MV-4-11 (cell line): ENCODE data around the gene C5AR2.
"Not testable (repeated sequence)": the region's sequence is repeated elsewhere in the genome, so short reads cannot be mapped to it uniquely, and the experiment has no call there.

Experiments used
- DNase-seq: peaks from one replicate; lab custom pipeline; 2025; lab: John Stamatoyannopoulos, UW

C5AR2 gene

GRCh38 chr19:47323872-47324271, 8.1 kb upstream of the C5AR2 start:
- DNase-seq, result no peak

- DNase-seq, result peak; percentile 84
These were observed 7.5 kb upstream of the C5AR2 start for GRCh38 chr19:47324502-47324901.

GRCh38 chr19:47330466-47330869, 1.5 kb upstream of the C5AR2 start:
- peak; percentile 88 for DNase-seq

- DNase-seq, result no peak
These were observed 485 bp upstream of the C5AR2 start for GRCh38 chr19:47331490-47331889.

GRCh38 chr19:47336765-47337718, 5.1 kb downstream of the C5AR2 start:
- peak; percentile 84 for DNase-seq

- DNase-seq, result no peak
These were observed 7.4 kb downstream of the C5AR2 start for GRCh38 chr19:47339196-47339880.

- DNase-seq, result no peak
These were observed 8.7 kb downstream of the C5AR2 start for GRCh38 chr19:47340477-47341208.

GRCh38 chr19:47341734-47342133, 9.8 kb downstream of the C5AR2 start:
- no peak for DNase-seq

GRCh38 chr19:47343194-47343802, 11.3 kb downstream of the C5AR2 start:
- no peak for DNase-seq

GRCh38 chr19:47344425-47344824, 12.4 kb downstream of the C5AR2 start:
- no peak for DNase-seq

GRCh38 chr19:47346024-47346423, 14.0 kb downstream of the C5AR2 start:
- not testable (repeated sequence) for DNase-seq

GRCh38 chr19:47348819-47349795, 17.1 kb downstream of the C5AR2 start, which contains the start of gene DHX34:
Gene DHX34 (plus strand): TSS chr19:47349315. CDS start chr19:47353031, 3,716 bp downstream.
- peak; percentile 100 for DNase-seq

- DNase-seq, result no peak
These were observed 18.7 kb downstream of the C5AR2 start for GRCh38 chr19:47350630-47351029.

GRCh38 chr19:47351548-47351947, 19.6 kb downstream of the C5AR2 start:
- no peak for DNase-seq

- no peak for DNase-seq
These were observed 20.1 kb downstream of the C5AR2 start for GRCh38 chr19:47352095-47352494.

GRCh38 chr19:47353307-47353712, 21.3 kb downstream of the C5AR2 start:
- DNase-seq, result no peak

- DNase-seq, result no peak
These were observed 24.9 kb downstream of the C5AR2 start for GRCh38 chr19:47356900-47357299.

- no peak for DNase-seq
These were observed 26.1 kb downstream of the C5AR2 start for GRCh38 chr19:47357788-47358680.

GRCh38 chr19:47358936-47359335, 27.0 kb downstream of the C5AR2 start:
- no peak for DNase-seq

- DNase-seq, result no peak
These were observed 30.3 kb downstream of the C5AR2 start for GRCh38 chr19:47362321-47362720.
